Activated T-cell treated with anti-CD3 and anti-CD28 coated beads, Interleukin-2, amount 50 U/mL, for 4 hours (primary cell): Measurements from ENCODE around the gene ENDOD1. TPM values are rescaled to one million over a fixed set of nuclear protein-coding genes. Genes with fewer than 3 reads are reported as not detected.

Experiments used
- ATAC-seq, 2 donors: fragments of 200-7000 bp; cut with Tn5 transposase; one replicate each; pipeline ENCODE4 v1.10.0; 2021
- DNase-seq: peaks from one replicate; pipeline ENCODE4 v3.0.0-alpha.2; 2020
- H3K27me3 Mint-ChIP-seq: one replicate; pipeline ENCODE4 v1.8.0; 2021; ENCODE audit warnings: low read depth, mixed read lengths
- H3K36me3 Mint-ChIP-seq: one replicate; pipeline ENCODE4 v1.8.0; 2022; ENCODE audit warnings: mixed read lengths; ENCODE audit not compliant: insufficient read depth
- H3K4me1 Mint-ChIP-seq: one replicate; pipeline ENCODE4 v1.8.0; 2021; ENCODE audit warnings: low read depth, mixed read lengths
- H3K4me3 Mint-ChIP-seq: one replicate; pipeline ENCODE4 v1.8.0; 2021; ENCODE audit warnings: mild to moderate bottlenecking, moderate library complexity, mixed read lengths
- H3K9me3 Mint-ChIP-seq: one replicate; pipeline ENCODE4 v1.8.0; 2021; ENCODE audit warnings: mixed read lengths
- total RNA-seq, 3 donors: library from RNA; stranded (reverse); gene quantifications; one replicate each; pipeline ENCODE4 v1.2.1, GENCODE V29; 2021

The ENDOD1 gene
- total RNA-seq, 3 donors from 2014 or later = 15.1 to 30.4 (median 21.0) TPM

GRCh38 chr11:95175818-95176380, 86.3 kb downstream of the ENDOD1 start:
- H3K4me1 Mint-ChIP-seq = peaks cover 1% of the 10 kb centered on the region
- H3K36me3 Mint-ChIP-seq = peaks cover 24% of the 10 kb centered on the region
- H3K9me3 Mint-ChIP-seq = no peaks in the 10 kb centered on the region
- DNase-seq = no peak
- no peak for ATAC-seq
- no peak overlapping the region for H3K4me3 Mint-ChIP-seq
- no peaks in the 10 kb centered on the region for H3K27me3 Mint-ChIP-seq

Other genes starting within 250 kb of the ENDOD1 start
- 100 to 1,000 TPM in 1 of 3 donors, 10 to 100 TPM in 2; 94.2 to 110 (median 95.1) TPM for gene CWC15, start 116.3 kb upstream of the ENDOD1 start, total RNA-seq
- 1 to 10 TPM in 1 of 3 donors, under 1 TPM in 2; 0.76 to 1.1 (median 0.90) TPM for gene KDM4D, start 116.1 kb upstream of the ENDOD1 start, total RNA-seq
- not detected for gene KDM4E, start 64.6 kb upstream of the ENDOD1 start, total RNA-seq
- gene KDM4F, start 40.4 kb upstream of the ENDOD1 start, total RNA-seq = not detected
- gene SRSF8, start 22.9 kb upstream of the ENDOD1 start, total RNA-seq = 10 to 100 TPM; 51.7 to 63.4 (median 56.1) TPM
- gene SESN3, start 141.4 kb downstream of the ENDOD1 start, total RNA-seq = 1 to 10 TPM; 6.8 to 9.3 (median 7.3) TPM